ENCODE results near the gene PLN. TPM values are rescaled to one million over a fixed set of nuclear protein-coding genes. Genes with fewer than 3 reads are reported as not detected.

PLN gene
- total and polyA plus RNA-seq, 9 of the 15 experiments (the other 6 are each of a cell fraction or from before 2014, with no cell fraction given), result 0.03 to 0.30 (median 0.03) TPM; not detected in 6

DNA sequence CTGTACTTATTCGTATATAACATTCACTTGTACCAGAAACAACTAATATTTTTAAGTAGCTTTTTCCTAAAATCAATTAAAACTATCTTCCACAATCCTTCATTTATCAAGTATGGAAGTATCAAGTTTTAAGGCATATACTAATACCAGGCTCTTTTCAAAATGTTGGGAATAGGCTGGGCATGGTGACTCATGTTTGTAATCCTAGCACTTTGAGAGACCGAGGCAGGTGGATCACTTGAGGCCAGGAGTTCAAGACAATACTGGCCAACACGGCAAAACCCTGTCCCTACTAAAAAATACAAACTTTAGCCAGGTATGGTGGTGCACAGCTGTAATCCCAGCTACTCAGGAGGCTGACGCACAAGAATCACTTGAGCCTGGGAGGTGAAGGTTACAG lies 25.7 kb upstream of the PLN start:
- no peak overlapping the region for H3K27ac ChIP-seq (ENCODE audit: extremely low read depth, low read depth, low read length)
- no peaks in the 10 kb centered on the region for H3K4me1 ChIP-seq (replicated peaks in 1 of 2; ENCODE audit: control insufficient read depth in 2 of 2, insufficient read depth in 2 of 2, low read length in 2 of 2)
- no peaks in the 10 kb centered on the region for H3K9me3 ChIP-seq (replicated peaks; ENCODE audit: control insufficient read depth, insufficient read depth, low read depth, low read length)
- in situ Hi-C loops (cut with MboI), result no loop called here
- TF ChIP-seq NFRKB (IDR thresholded peaks at IDR 0.05; ENCODE audit: low read depth) (no peak), NFE2L1 (tag; IDR thresholded peaks at IDR 0.05; ENCODE audit: borderline replicate concordance, low read depth) (no peak), ZNF121 (CRISPR knock-in tag; conservative IDR thresholded peaks at IDR 0.05) (no peak), ZC3H11A (IDR thresholded peaks at IDR 0.05; ENCODE audit: low read depth, low read length) (no peak), MAFG (tag; conservative IDR thresholded peaks at IDR 0.05) (no peak), ZNF274 (IDR thresholded peaks at IDR 0.05; ENCODE audit: borderline replicate concordance, low read depth, low read length) (no peak), ZNF232 (CRISPR knock-in tag; IDR thresholded peaks at IDR 0.05) (no peak), ZNF830 (CRISPR knock-in tag; IDR thresholded peaks at IDR 0.05) (no peak), PTTG1 (tag; IDR thresholded peaks at IDR 0.05; ENCODE audit: low read depth) (no peak), ZNF175 (CRISPR knock-in tag; IDR thresholded peaks at IDR 0.05; ENCODE audit: low read depth) (no peak)
- TF ChIP-seq, protein P1, sequence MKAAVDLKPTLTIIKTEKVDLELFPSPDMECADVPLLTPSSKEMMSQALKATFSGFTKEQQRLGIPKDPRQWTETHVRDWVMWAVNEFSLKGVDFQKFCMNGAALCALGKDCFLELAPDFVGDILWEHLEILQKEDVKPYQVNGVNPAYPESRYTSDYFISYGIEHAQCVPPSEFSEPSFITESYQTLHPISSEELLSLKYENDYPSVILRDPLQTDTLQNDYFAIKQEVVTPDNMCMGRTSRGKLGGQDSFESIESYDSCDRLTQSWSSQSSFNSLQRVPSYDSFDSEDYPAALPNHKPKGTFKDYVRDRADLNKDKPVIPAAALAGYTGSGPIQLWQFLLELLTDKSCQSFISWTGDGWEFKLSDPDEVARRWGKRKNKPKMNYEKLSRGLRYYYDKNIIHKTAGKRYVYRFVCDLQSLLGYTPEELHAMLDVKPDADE (conservative IDR thresholded peaks at IDR 0.05; ENCODE audit: control insufficient read depth, low read depth, low read length), result no peak
- TF ChIP-seq, protein P2, sequence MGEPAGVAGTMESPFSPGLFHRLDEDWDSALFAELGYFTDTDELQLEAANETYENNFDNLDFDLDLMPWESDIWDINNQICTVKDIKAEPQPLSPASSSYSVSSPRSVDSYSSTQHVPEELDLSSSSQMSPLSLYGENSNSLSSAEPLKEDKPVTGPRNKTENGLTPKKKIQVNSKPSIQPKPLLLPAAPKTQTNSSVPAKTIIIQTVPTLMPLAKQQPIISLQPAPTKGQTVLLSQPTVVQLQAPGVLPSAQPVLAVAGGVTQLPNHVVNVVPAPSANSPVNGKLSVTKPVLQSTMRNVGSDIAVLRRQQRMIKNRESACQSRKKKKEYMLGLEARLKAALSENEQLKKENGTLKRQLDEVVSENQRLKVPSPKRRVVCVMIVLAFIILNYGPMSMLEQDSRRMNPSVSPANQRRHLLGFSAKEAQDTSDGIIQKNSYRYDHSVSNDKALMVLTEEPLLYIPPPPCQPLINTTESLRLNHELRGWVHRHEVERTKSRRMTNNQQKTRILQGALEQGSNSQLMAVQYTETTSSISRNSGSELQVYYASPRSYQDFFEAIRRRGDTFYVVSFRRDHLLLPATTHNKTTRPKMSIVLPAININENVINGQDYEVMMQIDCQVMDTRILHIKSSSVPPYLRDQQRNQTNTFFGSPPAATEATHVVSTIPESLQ (CRISPR knock-in tag; IDR thresholded peaks at IDR 0.05), result no peak
- TF ChIP-seq, protein P3, sequence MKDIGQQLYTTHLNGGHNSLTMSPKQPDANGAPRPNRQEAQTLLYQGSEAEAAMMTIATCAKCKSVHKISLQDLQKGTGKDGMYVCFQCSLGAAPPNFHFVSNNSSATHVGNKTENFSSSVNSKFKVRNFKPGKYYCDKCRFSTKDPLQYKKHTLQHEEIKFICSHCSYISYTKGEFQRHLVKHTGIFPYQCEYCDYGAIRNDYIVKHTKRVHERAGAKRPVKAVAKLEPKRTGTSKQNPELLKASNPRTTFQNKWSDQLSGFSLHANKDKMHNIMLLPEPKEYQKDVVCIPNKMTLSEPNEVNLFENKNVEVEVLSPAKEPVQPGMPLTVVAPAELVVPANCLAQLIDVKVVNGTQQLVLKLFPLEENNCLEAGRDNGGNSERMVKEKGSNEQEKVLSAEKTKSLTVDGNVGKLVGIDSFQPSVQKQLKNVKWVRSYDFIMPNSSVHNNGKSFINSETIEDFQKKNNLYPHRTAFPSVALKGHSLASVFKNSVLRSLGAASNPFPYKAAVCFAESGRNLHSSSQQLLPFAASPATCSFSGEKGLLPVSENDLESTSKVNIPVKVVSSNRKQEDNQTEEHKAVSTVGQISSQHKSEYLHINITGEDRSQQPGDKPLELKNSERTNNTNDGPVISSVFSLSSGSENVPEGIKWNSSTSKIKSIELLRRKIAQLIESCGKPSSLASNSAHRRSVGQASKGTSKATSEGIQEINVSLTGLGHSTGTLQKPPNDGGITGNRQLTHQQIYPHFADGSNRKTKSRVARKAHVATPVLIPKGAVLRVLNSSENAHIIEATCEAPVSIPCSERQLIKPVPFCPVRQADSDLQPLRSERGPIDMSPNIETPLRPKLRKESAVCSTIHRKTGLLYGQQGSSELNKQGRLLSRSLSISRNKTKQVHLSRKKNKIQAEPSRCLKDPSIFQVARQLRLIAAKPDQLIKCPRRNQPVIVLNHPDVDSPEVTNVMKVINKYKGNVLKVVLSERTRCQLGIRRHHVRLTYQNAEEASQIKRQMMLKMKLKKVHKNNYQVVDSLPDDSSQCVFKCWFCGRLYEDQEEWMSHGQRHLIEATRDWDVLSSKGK (CRISPR knock-in tag; IDR thresholded peaks at IDR 0.05), result no peak
- TF ChIP-seq, protein P4, sequence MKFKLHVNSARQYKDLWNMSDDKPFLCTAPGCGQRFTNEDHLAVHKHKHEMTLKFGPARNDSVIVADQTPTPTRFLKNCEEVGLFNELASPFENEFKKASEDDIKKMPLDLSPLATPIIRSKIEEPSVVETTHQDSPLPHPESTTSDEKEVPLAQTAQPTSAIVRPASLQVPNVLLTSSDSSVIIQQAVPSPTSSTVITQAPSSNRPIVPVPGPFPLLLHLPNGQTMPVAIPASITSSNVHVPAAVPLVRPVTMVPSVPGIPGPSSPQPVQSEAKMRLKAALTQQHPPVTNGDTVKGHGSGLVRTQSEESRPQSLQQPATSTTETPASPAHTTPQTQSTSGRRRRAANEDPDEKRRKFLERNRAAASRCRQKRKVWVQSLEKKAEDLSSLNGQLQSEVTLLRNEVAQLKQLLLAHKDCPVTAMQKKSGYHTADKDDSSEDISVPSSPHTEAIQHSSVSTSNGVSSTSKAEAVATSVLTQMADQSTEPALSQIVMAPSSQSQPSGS (CRISPR knock-in tag; IDR thresholded peaks at IDR 0.05), result no peak
- intact Hi-C loops (cut with micrococcal nuclease), result no loop called here
- H3K9ac ChIP-seq (ENCODE audit: insufficient read depth in 1 of 2, low read depth in 2 of 2, low read length in 2 of 2), result no peak overlapping the region
- H3K4me3 ChIP-seq, result no peak overlapping the region
- no peaks in the 10 kb centered on the region for H3K9me1 ChIP-seq (ENCODE audit: control insufficient read depth, insufficient read depth, low read length)
- no TSS peak for BruUV-seq (replicated peaks)
- CTCF ChIA-PET (ENCODE audit: low intra/inter-chr PET ratio), result no interaction called here
- H4K20me1 ChIP-seq (replicated peaks; ENCODE audit: control insufficient read depth, insufficient read depth, low read length), result no peaks in the 10 kb centered on the region
- peaks cover 3% of the 10 kb centered on the region; the same call in 1 of the 3 replicates for H3K36me3 ChIP-seq (ENCODE audit: control insufficient read depth, insufficient read depth, low read length)
- ATAC-seq (no peak), DNase-seq (ENCODE audit: extremely low read depth in 1 of 4, low spot score in 3 of 4) (no peak), FAIRE-seq (no peak)
- H2AFZ ChIP-seq (ENCODE audit: low read depth, low read length), result no peak overlapping the region
- no peak overlapping the region for H3K4me2 ChIP-seq (ENCODE audit: insufficient read depth, low read length)
- no peaks in the 10 kb centered on the region for H3K27me3 ChIP-seq (ENCODE audit: control insufficient read depth in 2 of 2, insufficient read depth in 2 of 2, low read length in 2 of 2)
- H3K79me2 ChIP-seq (ENCODE audit: control insufficient read depth, insufficient read depth, low read length), result 0 out of 3 replicates have a peak, but pooled peaks cover 6% of the 10 kb centered on the region
- POLR2A ChIA-PET, result no interaction called here
- WGBS (ENCODE audit: insufficient coverage, low coverage, missing lambda C conversion rate), result 91% methylated on average over 4 of the region's 4 CpGs
